ENCODE measurements around the gene METTL22.

METTL22 gene

DNA sequence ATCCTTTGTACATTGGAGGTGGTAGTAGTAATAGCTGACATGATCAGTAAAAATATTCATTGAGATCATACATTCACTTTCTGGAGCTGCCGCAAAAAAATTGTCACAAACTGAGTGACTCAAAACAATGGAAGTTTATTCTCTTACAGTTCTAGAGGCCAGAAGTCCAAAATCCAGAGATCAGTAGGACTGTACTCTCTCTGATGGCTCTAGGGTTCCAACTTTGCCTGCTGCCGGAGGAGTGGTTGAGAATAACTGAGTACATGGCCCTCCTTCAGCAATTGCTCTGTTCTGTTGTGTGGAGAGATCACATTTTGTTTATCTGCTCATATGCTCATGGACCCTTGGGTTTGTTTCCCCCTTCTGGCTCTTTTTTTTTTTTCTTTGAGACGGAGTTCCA, 76.5 kb downstream of the METTL22 start:
- no peak for DNase-seq

All from NCI-H187 treated with DMSO at 0.1 percent for 48 hours (cell line).